ENCODE measurements around the gene SHISA9.
"Not testable (repeated sequence)": the region's sequence is repeated elsewhere in the genome, so short reads cannot be mapped to it uniquely, and the experiment has no call there.

SHISA9 gene

GRCh38 chr16:12904329-12904671 is 2.9 kb downstream of the SHISA9 start:
- no peak for TF ChIP-seq CTCF (conservative IDR thresholded peaks at IDR 0.05; ENCODE audit: low read depth, low read length)
- DNase-seq (ENCODE audit: low read depth): no peak
- H3K4me3 ChIP-seq (ENCODE audit: low read depth, low read length): no peak overlapping the region

DNA sequence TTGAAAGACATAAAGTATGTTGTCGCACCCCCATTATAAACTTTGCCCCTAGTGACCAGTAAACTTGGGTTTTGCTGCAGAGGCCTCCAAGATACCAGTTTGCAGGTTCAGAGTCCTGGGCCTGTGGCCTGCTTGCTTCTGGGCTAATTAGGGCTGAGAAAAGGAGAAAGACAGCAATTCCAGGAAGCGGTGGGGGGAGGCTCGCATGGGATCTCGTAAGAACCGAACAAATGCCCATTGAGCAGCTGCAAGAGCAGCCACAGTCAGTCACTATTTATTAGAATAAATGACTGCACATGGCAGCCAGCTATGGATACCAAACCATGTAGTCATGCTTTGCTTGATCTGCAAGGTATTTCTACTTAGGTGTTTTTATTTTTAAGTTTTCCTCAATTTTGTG is 4.9 kb downstream of the SHISA9 start:
- TF ChIP-seq CTCF (conservative IDR thresholded peaks at IDR 0.05; ENCODE audit: low read depth, low read length): no peak
- no peak overlapping the region for H3K4me3 ChIP-seq (ENCODE audit: low read depth, low read length)
- no peak for DNase-seq (ENCODE audit: low read depth)

- TF ChIP-seq CTCF (conservative IDR thresholded peaks at IDR 0.05; ENCODE audit: low read depth, low read length): no peak
- no peak for DNase-seq (ENCODE audit: low read depth)
- H3K4me3 ChIP-seq (ENCODE audit: low read depth, low read length): no peak overlapping the region
These were observed 5.5 kb downstream of the SHISA9 start for GRCh38 chr16:12906765-12907516.

DNA sequence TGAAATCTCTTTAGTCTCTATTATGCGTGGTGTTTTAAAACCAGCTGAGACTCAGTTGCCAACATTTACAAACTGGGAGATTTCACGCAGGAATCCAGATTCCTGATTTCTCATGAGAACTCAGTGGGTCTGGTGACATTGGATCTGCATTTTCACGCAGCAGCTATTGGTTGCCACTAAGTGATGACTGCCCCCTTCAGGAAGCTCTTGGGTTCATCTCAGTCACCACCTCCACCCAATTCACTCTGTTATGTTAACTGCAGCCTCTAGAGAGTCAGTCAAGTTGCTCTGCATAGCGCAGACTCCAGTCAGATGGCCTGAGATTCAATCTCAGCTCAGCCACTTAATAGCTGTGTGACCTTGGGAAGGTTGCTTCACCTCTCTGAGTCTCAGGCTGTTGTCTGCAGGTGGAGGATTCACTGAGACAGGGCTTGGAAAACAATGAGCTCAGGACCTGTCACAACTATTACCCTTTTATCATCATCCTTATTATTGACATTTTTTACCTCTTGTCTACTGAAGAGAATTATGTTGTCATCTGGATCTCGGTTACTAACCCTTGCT is 6.4 kb downstream of the SHISA9 start:
- DNase-seq (ENCODE audit: low read depth): no peak
- no peak overlapping the region for H3K4me3 ChIP-seq (ENCODE audit: low read depth, low read length)
- TF ChIP-seq CTCF (conservative IDR thresholded peaks at IDR 0.05; ENCODE audit: low read depth, low read length): no peak

- H3K4me3 ChIP-seq (ENCODE audit: low read depth, low read length): no peak overlapping the region
- TF ChIP-seq CTCF (conservative IDR thresholded peaks at IDR 0.05; ENCODE audit: low read depth, low read length): no peak
- no peak for DNase-seq (ENCODE audit: low read depth)
These were observed 15.8 kb downstream of the SHISA9 start for GRCh38 chr16:12917246-12917645.

DNA sequence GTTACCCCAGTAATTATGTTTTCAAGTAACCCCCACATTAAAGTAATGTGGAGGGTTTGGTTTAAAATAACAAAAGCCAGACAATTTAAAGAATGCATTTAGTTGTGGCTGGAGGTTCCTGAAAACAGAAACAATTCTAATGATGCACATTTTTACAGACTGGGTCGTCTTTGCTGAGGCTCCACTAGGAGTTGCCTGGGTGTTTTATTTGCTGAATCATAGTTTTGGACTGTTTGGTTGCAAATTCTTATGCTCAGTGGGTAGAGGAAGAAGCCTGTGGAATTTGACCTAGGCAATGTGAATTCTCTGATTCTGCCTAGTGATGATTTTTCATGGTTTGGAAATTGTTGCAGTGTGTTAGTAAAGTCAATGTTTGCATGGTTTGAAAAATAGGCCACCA is 16.3 kb downstream of the SHISA9 start:
- H3K4me3 ChIP-seq (ENCODE audit: low read depth, low read length): no peak overlapping the region
- TF ChIP-seq CTCF (conservative IDR thresholded peaks at IDR 0.05; ENCODE audit: low read depth, low read length): no peak

GRCh38 chr16:12920739-12921138 is 19.3 kb downstream of the SHISA9 start:
- H3K4me3 ChIP-seq (ENCODE audit: low read depth, low read length): no peak overlapping the region
- TF ChIP-seq CTCF (conservative IDR thresholded peaks at IDR 0.05; ENCODE audit: low read depth, low read length): no peak
- no peak for DNase-seq (ENCODE audit: low read depth)

More for the DNA sequence above, 16.3 kb downstream of the SHISA9 start:
- no peak for DNase-seq (ENCODE audit: low read depth)

DNA sequence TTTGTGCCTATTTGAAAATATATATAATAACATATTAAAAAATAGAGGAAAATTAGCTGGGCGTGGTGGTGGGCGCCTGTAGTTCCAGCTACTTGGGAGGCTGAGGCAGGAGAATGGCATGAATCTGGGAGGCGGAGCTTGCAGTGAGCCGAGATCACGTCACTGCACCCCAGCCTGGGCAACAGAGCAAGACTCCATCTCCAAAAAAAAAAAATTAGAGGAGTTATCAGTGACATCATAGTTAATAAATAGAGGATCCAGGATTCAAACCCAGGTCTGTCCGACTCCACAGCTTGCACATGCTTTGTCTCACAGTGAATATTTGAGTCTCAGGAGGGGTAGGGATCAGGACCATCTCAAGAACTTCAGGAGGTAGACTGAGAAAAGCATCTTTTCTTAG is 22.2 kb downstream of the SHISA9 start:
- DNase-seq (ENCODE audit: low read depth); H3K4me3 ChIP-seq (ENCODE audit: low read depth, low read length): not testable (repeated sequence)

Data from choroid plexus epithelial cell (primary cell).